ENCODE results near the gene LFNG. TPM values are rescaled to one million over a fixed set of nuclear protein-coding genes. Genes with fewer than 3 reads are reported as not detected.
A peak's percentile ranks its signal among the peaks of the same experiment; 100 is the strongest.

Gene LFNG
- total RNA-seq, 4 donors from 2014 or later, result 105 to 198 (median 150) TPM

GRCh38 chr7:2553831-2554581, 34.4 kb downstream of the LFNG start:
- H3K9me3 ChIP-seq, result no peaks in the 10 kb centered on the region
- H3K36me3 ChIP-seq, result peaks cover 7% of the 10 kb centered on the region
- WGBS, result 47% methylated on average over 13 of the region's 16 CpGs
- H3K4me1 ChIP-seq, result peaks cover 41% of the 10 kb centered on the region
- no peak for TF ChIP-seq POLR2AphosphoS5 (IDR thresholded peaks at IDR 0.05)
- TF ChIP-seq POLR2A (IDR thresholded peaks at IDR 0.05), result no peak
- TF ChIP-seq CTCF (IDR thresholded peaks at IDR 0.05), result no peak
- TF ChIP-seq EP300 (IDR thresholded peaks at IDR 0.05), result no peak
- peak in 1 of 2 donors; percentile 56 for DNase-seq (ENCODE audit: low spot score in 2 of 2)
- H3K4me3 ChIP-seq, result peak overlapping the region; percentile 88
- no peak overlapping the region for H3K27ac ChIP-seq
- no peaks in the 10 kb centered on the region for H3K27me3 ChIP-seq

GRCh38 chr7:2554661-2555111, 35.1 kb downstream of the LFNG start:
- TF ChIP-seq EP300 (IDR thresholded peaks at IDR 0.05) (no peak), POLR2AphosphoS5 (IDR thresholded peaks at IDR 0.05) (no peak), CTCF (IDR thresholded peaks at IDR 0.05) (no peak), POLR2A (IDR thresholded peaks at IDR 0.05) (no peak)
- DNase-seq (ENCODE audit: low spot score in 2 of 2), result peak in 1 of 2 donors; percentile 64
- Histone ChIP-seq H3K4me1 (peaks cover 47% of the 10 kb centered on the region), H3K27me3 (no peaks in the 10 kb centered on the region), H3K27ac (peak overlapping the region; percentile 98), H3K36me3 (peaks cover 3% of the 10 kb centered on the region), H3K9me3 (no peaks in the 10 kb centered on the region), H3K4me3 (peak overlapping the region; percentile 88)
- WGBS, result 0% methylated on average over 1 of the region's 12 CpGs

- Histone ChIP-seq H3K36me3 (peaks cover 3% of the 10 kb centered on the region), H3K9me3 (no peaks in the 10 kb centered on the region), H3K27me3 (no peaks in the 10 kb centered on the region), H3K4me1 (peaks cover 54% of the 10 kb centered on the region), H3K27ac (peak within 1 kb of the TSS; percentile 98), H3K4me3 (peak within 1 kb of the TSS; percentile 88)
- TF ChIP-seq CTCF (IDR thresholded peaks at IDR 0.05) (peak in 1 of 2 donors; percentile 60), POLR2A (IDR thresholded peaks at IDR 0.05) (peak in 1 of 2 donors; percentile 40), EP300 (IDR thresholded peaks at IDR 0.05) (no peak), POLR2AphosphoS5 (IDR thresholded peaks at IDR 0.05) (peak in 1 of 3 donors; percentile 95)
- WGBS, result 0% methylated on average over 12 of the region's 79 CpGs
- DNase-seq (ENCODE audit: low spot score in 2 of 2), result peak; percentile 99 to 100
Measured at GRCh38 chr7:2555121-2556052, 35.8 kb downstream of the LFNG start, which contains the start of gene BRAT1. Gene BRAT1, minus strand, starts transcription at chr7:2555524. Its CDS starts 1,093 bp downstream, at chr7:2554431.

- Histone ChIP-seq H3K27ac (peak within 1 kb of the TSS; percentile 79), H3K27me3 (no peaks in the 10 kb centered on the region), H3K36me3 (no peaks in the 10 kb centered on the region), H3K4me1 (peaks cover 45% of the 10 kb centered on the region), H3K9me3 (no peaks in the 10 kb centered on the region), H3K4me3 (peak within 1 kb of the TSS; percentile 99)
- 2% methylated on average over 26 of the region's 66 CpGs for WGBS
- no peak for TF ChIP-seq CTCF (IDR thresholded peaks at IDR 0.05)
- TF ChIP-seq POLR2AphosphoS5 (IDR thresholded peaks at IDR 0.05), result no peak
- no peak for TF ChIP-seq EP300 (IDR thresholded peaks at IDR 0.05)
- no peak for TF ChIP-seq POLR2A (IDR thresholded peaks at IDR 0.05)
- peak; percentile 95 to 97 for DNase-seq (ENCODE audit: low spot score in 2 of 2)
Measured at GRCh38 chr7:2558629-2559282, 39.2 kb downstream of the LFNG start, which contains the start of gene IQCE. Gene IQCE, plus strand, starts transcription at chr7:2558979. Its CDS starts 203 bp downstream, at chr7:2559182.
